Tibial artery (tissue), 4 donors: Measurements from ENCODE around the gene HNMT.

Experiments
- DNase-seq, 2 donors: peaks; one replicate each; pipeline ENCODE4 v3.0.0-alpha.2; 2019
- H3K27ac ChIP-seq, 2 donors: fragments of 200-600 bp; sonication (generic) in 1 of 2; 1 replicate in 1 of 2; 2 replicates in 1 of 2; pipeline ENCODE4 v1.5.1; 2018 to 2019; ENCODE audit warnings: mild to moderate bottlenecking in 1 of 2
- H3K27me3 ChIP-seq, 2 donors: fragments of 200-600 bp; sonication (generic) in 1 of 2; one replicate each; pipeline versions ENCODE4 v1.5.1 to v1.6.0; 2016 to 2019
- H3K36me3 ChIP-seq, 3 donors: fragments of 200-600 bp; sonication (generic) in 2 of 3; one replicate each; pipeline ENCODE4 v1.5.1; 2016 to 2019; ENCODE audit warnings: mild to moderate bottlenecking in 2 of 3
- H3K4me1 ChIP-seq, 4 donors: fragments of 200-600 bp; sonication (generic) in 2 of 4; 1 replicate in 3 of 4; 2 replicates in 1 of 4; pipeline ENCODE4 v1.5.1; 2016 to 2019
- H3K4me3 ChIP-seq, 2 donors: fragments of 200-600 bp; sonication (generic) in 1 of 2; 1 replicate in 1 of 2; 2 replicates in 1 of 2; pipeline ENCODE4 v1.5.1; 2018 to 2019; ENCODE audit warnings: mild to moderate bottlenecking in 2 of 2
- H3K9me3 ChIP-seq, 3 donors: fragments of 200-600 bp; sonication (generic) in 1 of 3; one replicate each; pipeline ENCODE4 v1.5.1; 2016 to 2019
- CTCF ChIP-seq, 2 experiments: fragments of 200-600 bp in 1 of 2; fragments of 450-650 bp in 1 of 2; IDR thresholded peaks; one replicate each; pipeline ENCODE4 v1.5.1; 2017 to 2019; ENCODE audit warnings: antibody characterized with exemption in 2 of 2, mild to moderate bottlenecking in 1 of 2, moderate library complexity in 1 of 2
- intact Hi-C: fragments of 100-400 bp; cut with DNase I; formaldehyde crosslinking; loops from one replicate; pipeline ENCODE4 v1.15.0; 2023; ENCODE audit warnings: low total_unique reads

Gene HNMT

GRCh38 chr2:137977790-137978189 lies 13.5 kb downstream of the HNMT start:
- no peak overlapping the region for H3K4me3 ChIP-seq
- peaks cover 0 to 16% (median 7%) of the 10 kb centered on the region in 4 donors for H3K4me1 ChIP-seq
- H3K36me3 ChIP-seq: peaks cover 0 to 17% (median 9%) of the 10 kb centered on the region in 3 donors
- H3K27me3 ChIP-seq: no peaks in the 10 kb centered on the region
- H3K9me3 ChIP-seq: no peaks in the 10 kb centered on the region
- intact Hi-C loops: no loop called here
- TF ChIP-seq CTCF (IDR thresholded peaks at IDR 0.05): no peak
- no peak for DNase-seq
- H3K27ac ChIP-seq: no peak overlapping the region

GRCh38 chr2:137980459-137980858 lies 16.2 kb downstream of the HNMT start:
- Histone ChIP-seq H3K27me3 (no peaks in the 10 kb centered on the region), H3K4me1 (peaks cover 0 to 16% (median 7%) of the 10 kb centered on the region in 4 donors), H3K4me3 (no peak overlapping the region), H3K27ac (peak overlapping the region; percentile 42 to 58), H3K9me3 (no peaks in the 10 kb centered on the region), H3K36me3 (peaks cover 0 to 9% (median 9%) of the 10 kb centered on the region in 3 donors)
- TF ChIP-seq CTCF (IDR thresholded peaks at IDR 0.05): no peak
- intact Hi-C loops: no loop called here
- DNase-seq: no peak

- no peaks in the 10 kb centered on the region for H3K27me3 ChIP-seq
- peak overlapping the region in 1 of 2 donors; percentile 58 for H3K27ac ChIP-seq
- H3K9me3 ChIP-seq: no peaks in the 10 kb centered on the region
- H3K4me3 ChIP-seq: no peak overlapping the region
- H3K4me1 ChIP-seq: peaks cover 0 to 16% (median 7%) of the 10 kb centered on the region in 4 donors
- intact Hi-C loops: no loop called here
- DNase-seq: no peak
- no peak for TF ChIP-seq CTCF (IDR thresholded peaks at IDR 0.05)
- H3K36me3 ChIP-seq: peaks cover 0 to 9% (median 9%) of the 10 kb centered on the region in 3 donors
Observed at GRCh38 chr2:137981112-137981656, 16.9 kb downstream of the HNMT start.

- H3K4me1 ChIP-seq: peaks cover 0 to 16% (median 7%) of the 10 kb centered on the region in 4 donors
- peaks cover 2 to 12% (median 11%) of the 10 kb centered on the region in 3 donors for H3K36me3 ChIP-seq
- H3K9me3 ChIP-seq: no peaks in the 10 kb centered on the region
- TF ChIP-seq CTCF (IDR thresholded peaks at IDR 0.05): no peak
- DNase-seq: no peak
- intact Hi-C loops: no loop called here
- H3K4me3 ChIP-seq: no peak overlapping the region
- H3K27ac ChIP-seq: no peak overlapping the region
- no peaks in the 10 kb centered on the region for H3K27me3 ChIP-seq
Observed at GRCh38 chr2:137983581-137983980, 19.3 kb downstream of the HNMT start.

- H3K27ac ChIP-seq: no peak overlapping the region
- no peak overlapping the region for H3K4me3 ChIP-seq
- H3K27me3 ChIP-seq: no peaks in the 10 kb centered on the region
- H3K9me3 ChIP-seq: peaks cover 0 to 6% (median 0%) of the 10 kb centered on the region in 3 donors
- no peak for DNase-seq
- intact Hi-C loops: no loop called here
- peaks cover 0 to 1% (median 0%) of the 10 kb centered on the region in 4 donors for H3K4me1 ChIP-seq
- peaks cover 14 to 37% (median 27%) of the 10 kb centered on the region in 3 donors for H3K36me3 ChIP-seq
- TF ChIP-seq CTCF (IDR thresholded peaks at IDR 0.05): no peak
Observed at GRCh38 chr2:137986268-137986667, 22.0 kb downstream of the HNMT start.
